HS-5 (cell line): Measurements from ENCODE around the gene RNGTT.
"Not testable (repeated sequence)": the region's sequence is repeated elsewhere in the genome, so short reads cannot be mapped to it uniquely, and the experiment has no call there.

Experiments
- DNase-seq: peaks from one replicate; pipeline ENCODE4 v3.0.0-alpha.2; 2012; ENCODE audit warnings: low read depth

RNGTT gene

DNA sequence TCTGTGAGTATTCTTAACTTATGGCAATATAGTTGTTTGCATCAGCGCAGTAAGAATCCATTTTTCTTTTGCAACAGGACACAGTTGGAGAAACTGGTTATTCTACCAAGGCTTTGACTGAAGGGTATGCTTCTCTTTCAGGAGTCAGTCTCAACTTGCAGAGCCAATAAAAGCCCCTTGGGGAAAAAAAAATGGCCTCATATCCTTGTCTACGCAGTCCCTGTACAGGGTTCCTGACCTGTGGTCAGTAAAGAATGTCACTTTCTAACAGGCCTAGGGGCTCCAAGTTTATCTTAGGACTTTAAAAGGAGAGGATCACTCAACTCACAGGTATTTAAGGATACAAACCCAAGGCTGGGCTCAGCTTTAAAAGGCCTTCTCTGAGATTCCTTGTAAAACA is 6.9 kb upstream of the RNGTT start:
- DNase-seq = no peak

DNA sequence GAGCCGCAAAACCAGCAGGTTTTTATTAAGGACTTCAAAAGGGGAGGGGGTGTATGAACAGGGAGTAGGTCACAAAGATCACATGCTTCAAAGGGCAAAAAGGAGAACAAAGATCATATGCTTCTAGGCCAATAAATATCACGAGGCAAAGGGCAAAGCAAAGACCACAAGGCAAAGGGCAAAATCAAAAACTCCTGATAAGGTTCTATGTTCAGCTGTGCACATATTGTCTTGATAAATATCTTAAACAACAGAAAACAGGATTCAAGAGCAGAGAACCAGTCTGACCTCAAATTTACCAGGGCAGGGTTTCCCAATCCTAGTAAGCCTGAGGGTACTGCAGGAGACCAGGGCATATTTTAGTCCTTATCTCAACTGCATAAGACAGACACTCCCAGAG is 5.8 kb upstream of the RNGTT start:
- not testable (repeated sequence) for DNase-seq

DNA sequence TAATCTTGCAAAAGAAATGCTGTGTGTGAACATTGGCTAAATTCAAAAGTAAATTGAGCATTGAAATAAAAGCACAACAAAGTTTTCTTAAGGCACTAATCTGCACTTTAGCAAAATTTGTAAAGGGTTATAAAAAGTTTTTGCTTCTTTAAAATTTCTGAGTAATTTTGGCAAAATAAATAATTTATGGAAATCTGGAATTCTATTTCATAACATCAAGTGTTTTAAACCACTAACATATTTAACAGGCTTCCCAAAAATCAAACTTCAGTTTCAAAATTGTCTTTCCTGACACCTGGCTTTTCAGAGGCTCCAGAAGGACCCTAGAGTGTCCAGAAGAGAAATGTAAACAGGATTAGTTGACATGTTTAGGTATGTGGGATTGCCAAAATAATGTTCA is 4.5 kb upstream of the RNGTT start:
- DNase-seq = no peak

DNA sequence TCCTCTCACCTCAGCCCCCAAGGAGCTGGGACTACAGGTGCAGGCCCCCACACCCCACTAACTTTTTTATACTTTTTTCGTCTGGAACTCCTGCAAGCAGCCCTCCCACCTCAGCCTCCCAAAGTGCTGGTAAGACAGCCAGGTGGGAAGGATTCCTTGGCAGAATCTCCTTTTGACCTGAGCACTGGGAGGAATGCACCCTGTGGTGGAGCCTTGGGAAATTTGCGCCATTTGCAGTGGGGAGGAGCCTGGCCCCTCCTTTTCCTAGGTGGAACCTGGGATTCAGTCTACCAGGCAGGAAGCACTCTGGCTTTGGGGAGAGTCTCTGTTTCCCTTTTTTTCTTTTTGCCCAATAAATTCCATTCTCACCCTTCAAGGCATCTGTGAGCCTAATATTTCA is 2.3 kb upstream of the RNGTT start:
- no peak for DNase-seq

DNA sequence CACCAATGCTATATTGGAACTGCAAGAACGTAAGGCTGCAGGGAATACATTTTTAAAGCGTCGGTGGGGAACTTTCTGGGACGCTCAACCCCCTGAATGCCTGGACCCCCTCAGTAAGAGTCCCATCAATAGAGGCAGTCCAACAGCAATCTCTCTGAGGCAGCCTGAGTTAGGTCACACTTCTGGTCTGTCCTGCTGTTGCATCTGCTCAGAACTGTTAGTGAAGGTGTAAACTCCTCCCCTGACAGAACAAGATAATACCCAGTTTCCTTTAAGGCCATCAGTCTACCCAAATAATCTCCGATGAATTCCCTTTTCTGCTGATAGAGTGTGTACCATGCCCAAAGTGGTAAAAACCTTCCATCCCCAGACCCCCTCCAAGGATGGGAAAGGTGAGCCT is 1.1 kb upstream of the RNGTT start:
- DNase-seq = no peak

DNA sequence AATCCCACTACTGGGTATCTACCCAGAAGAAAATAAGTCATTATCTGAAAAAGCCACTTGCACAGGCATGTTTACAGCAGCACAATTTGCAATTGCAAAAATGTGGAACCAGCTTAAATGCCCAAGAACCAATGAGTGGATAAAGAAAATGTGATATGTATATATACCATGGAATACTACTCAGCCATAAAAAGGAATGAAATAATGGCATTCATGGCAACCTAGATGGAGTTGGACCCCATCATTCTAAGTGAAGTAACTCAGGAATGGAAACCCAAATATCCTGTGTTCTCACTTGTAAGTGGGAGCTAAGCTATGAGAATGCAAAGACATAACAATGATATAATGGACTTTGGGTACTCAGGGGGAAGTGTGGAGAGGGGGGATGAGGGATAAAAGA is 4.6 kb downstream of the RNGTT start:
- DNase-seq = no peak

DNA sequence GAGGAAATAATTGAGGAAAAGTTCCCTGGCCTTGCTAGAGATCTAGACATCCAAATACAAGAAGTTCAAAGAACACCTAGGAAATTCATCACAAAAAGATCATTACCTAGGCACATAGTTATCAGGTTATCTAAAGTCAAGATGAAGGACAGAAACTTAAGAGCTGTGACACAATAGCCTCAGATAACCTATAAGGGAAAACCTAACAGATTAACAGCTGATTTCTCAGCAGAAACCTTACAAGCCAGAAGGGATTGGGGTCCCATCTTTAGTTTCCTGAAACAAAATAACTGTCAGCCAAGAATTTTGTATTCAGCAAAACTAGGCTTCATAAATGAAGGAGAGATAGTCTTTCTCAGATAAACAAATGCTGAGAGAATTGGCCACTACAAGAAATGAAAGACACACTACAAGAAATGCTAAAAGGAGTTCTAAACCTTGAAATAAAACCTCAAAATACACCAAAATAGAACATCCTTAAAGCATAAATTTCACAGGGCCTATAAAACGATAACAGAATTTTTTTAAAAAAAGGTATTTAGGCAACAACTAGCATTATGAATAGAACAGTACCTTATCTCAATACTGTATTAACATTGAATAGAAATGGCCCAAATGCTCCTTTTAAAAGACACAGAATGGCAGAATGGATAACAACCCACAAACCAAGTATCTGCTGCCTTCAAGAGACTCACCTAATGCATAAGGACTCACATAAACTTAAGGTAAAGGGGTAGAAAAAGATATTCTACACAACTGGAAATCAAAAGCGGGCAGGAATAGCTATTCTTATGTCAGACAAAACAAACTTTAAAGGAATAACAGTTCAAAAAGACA is 9.7 kb downstream of the RNGTT start:
- no peak for DNase-seq

DNA sequence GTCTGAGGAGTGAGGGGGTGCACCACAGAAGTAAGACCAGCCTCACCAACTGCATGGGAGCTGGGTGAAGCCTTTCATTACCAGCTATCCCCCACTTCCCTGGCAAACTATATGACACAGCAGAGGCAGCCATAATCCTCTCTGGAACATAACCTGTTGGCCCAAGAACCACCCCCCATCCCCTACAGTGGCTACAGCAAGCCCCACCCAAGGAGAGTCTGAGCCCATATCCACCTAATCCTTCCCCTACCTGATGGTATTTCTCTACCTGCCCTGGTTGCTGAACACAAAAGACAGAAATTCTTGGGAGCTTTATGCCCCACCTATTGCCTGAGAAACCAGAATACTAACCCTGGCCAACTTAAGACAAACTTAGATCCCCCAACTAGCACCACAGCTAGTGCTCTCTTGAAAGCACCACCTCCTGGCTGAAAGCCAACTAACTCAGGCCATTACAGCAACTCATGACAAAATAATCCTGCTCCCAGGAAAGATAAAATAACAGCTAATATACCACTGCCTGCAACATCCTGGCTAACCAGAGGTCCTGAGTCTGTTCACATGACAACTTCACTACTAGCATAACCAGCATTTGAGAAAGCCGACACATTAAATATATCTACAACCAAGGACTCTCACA is 11.2 kb downstream of the RNGTT start:
- no peak for DNase-seq

DNA sequence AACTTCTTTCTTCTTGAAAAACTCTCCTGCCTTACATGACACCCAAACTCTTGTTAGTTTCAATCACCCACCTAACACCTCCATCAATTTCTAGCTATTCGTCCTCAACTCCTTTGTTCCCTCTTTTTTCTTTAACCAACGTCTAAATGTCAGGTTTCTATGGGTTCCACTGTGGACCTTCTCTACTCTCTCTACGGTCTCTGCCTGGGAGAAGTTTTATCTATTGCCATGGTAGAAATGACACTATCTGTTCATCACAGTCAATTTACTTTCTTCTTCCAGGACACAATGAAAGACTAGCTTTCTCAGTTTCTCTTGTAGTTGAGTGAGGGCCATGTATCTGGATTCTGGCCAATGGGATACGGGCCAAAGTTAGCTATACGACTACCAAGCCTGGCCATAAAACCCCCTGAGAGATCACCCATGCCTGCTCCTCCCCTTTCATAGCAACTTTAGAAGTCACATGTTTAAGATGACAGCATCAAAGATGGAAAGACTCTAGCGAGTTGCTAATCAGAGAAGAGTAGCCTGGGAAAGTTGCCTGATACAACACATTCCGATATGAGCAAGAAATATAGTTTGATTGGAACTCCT is 17.9 kb downstream of the RNGTT start:
- DNase-seq = no peak

DNA sequence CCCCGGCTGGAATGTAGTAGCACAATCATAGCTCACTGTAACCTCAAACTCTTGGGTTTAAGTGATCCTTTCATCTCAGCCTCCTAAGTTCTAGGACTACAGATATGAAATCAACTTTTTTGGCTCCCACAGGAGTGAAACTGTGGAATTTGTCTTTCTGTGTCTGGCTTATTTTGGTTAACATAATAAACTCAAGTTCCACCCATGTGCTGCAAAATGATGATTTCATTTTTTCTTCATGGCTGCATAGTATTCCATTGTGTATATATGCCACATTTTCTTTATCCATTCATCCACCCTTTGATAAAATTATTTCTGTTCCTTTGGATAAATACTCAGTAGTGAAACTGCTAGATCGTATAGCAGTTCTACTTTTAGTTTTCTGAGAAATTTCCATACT is 29.9 kb downstream of the RNGTT start:
- no peak for DNase-seq

DNA sequence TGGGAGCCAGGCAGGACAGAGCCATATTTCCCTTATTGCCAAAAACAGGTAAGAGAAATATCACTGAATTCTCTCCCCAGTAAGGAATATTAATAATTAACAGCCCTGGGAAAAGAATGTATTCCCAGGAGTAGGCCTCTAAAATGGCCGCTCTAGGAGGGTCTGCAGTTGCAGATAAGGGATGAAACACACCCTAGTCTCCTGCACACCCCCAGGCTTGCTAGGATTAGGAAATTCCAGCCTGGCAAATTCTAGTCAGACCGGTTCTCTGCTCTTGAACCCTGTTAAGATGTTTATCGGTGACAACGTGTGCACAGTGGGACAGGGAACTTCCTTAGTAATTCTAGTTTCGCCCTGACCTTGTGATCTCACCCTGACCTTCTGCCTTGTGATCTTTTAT is 31.4 kb downstream of the RNGTT start:
- not testable (repeated sequence) for DNase-seq

DNA sequence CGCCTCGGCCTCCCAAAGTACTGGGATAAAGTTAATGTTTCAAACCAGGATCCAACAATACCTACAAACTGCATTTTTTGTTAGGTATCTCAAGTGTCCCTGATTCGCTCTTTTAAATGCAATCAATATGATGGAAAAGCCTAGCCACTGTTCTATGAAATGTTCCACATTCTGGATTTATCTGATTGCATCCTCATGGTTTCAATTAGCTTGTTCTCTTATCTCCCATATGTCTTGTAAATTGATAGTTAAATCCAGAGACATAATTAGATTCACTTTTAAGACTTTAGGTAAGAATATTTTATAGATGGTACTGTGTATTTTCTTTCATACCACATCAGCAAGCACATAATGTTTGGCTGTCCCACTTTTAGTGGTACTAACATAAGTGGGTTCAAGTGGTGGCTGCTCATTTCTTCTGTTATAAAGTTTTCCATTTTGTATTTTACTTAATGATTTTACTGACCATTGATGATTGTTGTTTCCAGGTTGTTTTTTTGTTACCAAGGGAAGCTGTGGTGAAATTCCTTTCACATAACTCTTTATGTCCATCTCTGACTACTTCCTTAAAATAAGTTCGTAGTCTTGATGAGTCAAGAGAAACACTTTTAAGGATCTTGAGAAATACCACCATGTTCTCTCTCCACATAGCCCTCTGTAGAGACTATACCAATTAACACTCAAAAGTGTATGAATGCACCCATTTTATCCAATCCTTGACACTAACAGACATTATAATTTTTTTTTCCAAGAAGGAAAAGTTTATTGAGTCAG is 40.5 kb downstream of the RNGTT start:
- DNase-seq = peak; percentile 33

DNA sequence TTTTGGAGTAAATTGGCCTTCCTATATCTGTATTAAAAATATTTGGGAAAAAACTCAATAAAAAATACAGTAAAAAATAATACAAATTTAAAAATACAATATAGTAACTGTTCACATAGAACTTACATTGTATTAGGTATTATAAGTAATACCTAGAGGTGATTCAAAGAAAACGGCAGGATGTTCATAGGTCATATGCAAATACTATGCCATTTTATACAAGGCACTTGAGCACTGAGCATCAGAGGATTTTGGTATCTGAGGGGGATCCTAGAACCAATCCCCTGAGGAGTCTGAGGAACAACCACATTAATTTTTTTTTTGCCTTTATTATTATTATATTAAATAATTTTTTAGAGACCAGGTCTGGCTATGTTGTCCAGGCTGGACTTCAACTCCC is 41.7 kb downstream of the RNGTT start:
- DNase-seq = no peak

DNA sequence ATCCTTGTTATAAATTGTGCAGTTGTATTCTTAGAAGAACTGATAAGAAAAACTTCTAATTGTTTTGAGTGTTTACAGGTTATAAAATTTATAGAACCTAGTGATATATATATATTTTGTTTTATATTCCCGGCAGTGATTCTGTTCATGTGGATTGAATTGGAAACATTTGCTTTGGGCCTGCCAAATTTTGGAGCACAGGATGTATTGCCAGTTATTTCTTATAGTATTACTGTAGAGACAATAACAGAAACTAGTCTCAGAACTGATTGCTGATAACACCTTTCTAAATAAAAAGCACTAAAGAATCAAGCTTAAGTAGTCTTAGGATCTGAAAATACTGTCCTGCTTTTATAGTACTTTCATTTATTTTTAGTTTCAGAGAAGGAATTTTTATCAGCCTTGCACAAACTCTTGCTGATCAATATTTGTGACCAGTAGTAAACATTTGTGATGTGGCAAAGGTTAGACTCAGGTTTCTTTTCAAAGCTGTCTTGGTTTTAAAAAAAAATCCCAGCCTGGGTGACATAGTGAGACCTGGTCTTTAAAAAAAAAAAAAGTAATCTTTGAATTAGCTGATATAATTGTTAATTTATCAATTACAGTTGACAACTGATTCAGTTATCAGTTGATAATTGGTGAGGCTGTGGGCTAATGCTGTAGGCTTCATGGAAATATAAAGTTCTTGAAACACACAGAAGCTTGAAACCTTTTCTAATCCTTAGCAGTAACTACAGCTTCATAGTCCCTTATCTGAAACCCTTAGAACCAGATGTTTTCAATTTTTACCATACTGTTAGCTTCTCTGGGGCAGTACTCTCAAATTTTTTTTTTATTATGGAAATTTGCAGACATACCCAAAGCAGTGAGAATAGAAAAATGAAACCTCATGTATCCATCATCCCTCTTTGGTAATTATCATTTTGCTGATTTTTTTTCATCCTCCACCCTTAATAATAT is 42.4 kb downstream of the RNGTT start:
- DNase-seq = no peak

DNA sequence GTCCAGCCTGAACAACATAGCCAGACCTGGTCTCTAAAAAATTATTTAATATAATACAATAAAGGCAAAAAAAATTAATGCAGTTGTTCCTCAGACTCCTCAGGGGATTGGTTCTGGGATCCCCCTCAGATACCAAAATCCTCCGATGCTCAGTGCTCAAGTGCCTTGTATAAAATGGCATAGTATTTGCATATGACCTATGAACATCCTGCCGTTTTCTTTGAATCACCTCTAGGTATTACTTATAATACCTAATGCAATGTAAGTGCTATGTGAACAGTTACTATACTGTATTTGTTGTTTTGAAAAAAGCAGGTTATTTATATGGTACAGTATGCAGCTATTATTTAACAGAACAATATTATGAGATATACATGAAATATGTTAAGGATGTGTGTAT is 43.3 kb downstream of the RNGTT start:
- no peak for DNase-seq

DNA sequence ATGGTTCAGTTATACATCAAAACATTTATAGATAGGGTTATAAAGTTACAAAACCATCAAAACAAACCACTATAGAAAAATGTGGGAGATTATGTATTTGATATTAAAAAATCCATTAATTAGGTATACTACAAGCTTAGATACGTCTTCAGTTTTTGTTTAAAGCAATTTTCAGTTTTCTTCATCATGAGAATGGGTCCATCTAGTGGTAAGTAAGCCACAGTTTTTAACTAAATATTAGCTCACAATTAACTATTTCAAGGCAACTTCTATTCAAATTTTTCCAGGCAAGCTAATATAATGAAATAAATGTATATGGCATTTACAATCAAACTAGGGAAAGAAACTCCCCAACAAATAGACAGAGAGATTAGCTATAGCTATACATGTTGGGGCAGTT is 44.4 kb downstream of the RNGTT start:
- DNase-seq = no peak

DNA sequence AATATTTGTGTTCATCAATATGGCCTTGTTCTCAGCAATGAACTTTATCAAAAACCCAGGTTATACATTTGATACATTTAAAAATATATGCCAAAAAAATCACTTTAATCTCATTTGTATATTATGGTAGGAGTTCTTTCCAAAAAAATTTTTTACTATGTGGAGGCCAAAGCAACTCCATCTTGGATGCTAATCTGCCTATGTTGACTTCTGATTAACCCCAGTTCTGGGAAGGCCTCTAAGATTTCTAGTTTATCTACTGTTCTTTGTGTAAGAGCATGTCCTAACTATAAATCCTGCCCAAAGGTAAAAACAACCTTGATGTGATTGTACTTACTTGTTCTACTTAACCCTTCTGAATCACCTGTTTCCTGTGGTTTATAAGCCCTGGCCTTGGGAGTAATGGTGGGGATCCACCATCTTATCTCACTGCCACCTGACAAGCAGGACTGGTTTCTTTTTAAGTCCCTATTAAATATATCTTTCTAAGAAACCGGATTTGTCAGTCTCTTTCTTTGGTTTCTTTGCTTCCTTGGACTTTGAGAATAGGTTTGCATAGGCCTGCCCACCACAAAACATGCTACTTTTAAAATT is 46.7 kb downstream of the RNGTT start:
- no peak for DNase-seq

DNA sequence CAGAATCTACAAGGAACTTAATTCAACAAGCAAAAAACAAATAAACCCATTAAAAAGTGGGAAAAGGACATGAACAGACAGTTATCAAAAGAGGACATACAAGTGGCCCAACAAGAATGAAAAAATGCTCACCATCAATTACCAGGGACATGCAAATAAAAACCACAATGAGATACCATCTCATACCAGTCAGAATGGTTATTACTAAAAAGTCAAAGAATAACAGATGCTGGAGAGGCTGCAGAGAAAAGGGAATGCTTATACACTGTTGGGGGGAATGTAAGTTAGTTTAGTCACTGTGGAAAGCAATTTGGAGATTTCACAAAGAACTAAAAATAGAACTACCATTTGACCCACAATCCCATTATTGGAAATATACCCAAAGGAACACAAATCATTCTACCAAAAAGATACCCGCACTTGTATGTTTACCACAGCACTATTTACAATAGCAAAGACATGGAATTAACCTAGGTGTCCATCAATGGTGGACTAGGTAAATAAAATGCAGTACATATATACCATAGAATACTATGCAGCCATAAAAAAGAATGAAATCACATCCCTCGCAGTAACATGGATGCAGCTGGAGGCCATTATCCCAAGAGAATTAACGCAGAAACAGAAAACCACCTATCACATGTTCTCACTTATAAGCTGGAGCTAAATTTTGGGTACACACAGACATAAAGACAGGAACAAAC is 48.4 kb downstream of the RNGTT start:
- no peak for DNase-seq

DNA sequence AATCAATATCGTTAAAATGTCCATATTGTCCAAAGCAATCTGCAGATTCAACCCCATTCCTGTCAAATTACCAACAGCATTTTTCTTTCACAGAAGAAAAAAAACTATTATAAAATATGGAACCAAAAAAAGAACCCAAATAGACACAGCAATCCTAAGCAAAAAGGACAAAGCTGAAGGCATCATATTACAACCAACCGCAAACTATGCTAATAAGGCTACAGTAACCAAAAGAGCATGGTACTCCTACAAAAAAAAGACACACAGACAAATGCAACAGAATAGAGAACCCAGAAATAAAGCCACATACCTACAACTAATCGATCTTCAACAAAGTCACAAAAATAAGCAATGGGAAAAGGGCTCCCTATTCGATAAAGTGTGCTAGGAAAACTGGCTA is 49.2 kb downstream of the RNGTT start:
- DNase-seq = no peak

DNA sequence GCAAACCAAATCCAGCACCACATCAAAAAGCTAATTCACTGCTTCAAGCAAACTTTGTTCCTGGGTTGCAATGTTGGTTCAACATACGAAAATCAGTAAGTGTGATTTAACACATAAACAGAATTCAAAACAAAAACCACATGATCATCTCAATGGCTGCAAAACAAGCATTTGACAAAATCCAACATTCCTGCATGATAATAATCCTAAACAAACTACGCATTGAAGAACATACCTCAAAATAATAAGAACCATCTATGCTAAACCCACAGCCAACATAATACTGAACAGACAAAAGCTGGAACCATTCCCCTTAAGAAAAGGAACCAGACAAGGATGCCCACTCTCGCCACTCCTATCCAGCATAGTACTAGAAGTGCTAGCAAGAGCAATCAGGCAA is 49.9 kb downstream of the RNGTT start:
- no peak for DNase-seq
